ENCODE data around the gene HNRNPA1. TPM values are rescaled to one million over a fixed set of nuclear protein-coding genes. Genes with fewer than 3 reads are reported as not detected.
A peak's percentile ranks its signal among the peaks of the same experiment; 100 is the strongest.

The HNRNPA1 gene
- total and polyA plus RNA-seq, 9 of the 15 experiments (the other 6 are each of a cell fraction or from before 2014, with no cell fraction given), result 1,166 to 2,703 (median 1,815) TPM

GRCh38 chr12:54280468-54281260, at the start of gene HNRNPA1 (continued):
- TF ChIP-seq CEBPZ (IDR thresholded peaks at IDR 0.05; ENCODE audit: borderline replicate concordance, low read depth, low read length), result peak; percentile 86; the same call in 1 of the 2 replicates
- no peak for TF ChIP-seq ZNF449 (CRISPR knock-in tag; IDR thresholded peaks at IDR 0.05)
- no peak for TF ChIP-seq PHB2 (IDR thresholded peaks at IDR 0.05; ENCODE audit: low read depth)
- 0 out of 2 replicates have a peak, but pooled peaks have one; percentile 10 for TF ChIP-seq FOXO4 (CRISPR knock-in tag; IDR thresholded peaks at IDR 0.05)
- peak; percentile 81 for TF ChIP-seq POLR2G (IDR thresholded peaks at IDR 0.05; ENCODE audit: low read depth, low read length)
- no peak for TF ChIP-seq DIDO1 (tag; IDR thresholded peaks at IDR 0.05; ENCODE audit: low read depth)
- no peak for TF ChIP-seq FOXJ3 (CRISPR knock-in tag; IDR thresholded peaks at IDR 0.05)
- no peak for TF ChIP-seq ETS1 (conservative IDR thresholded peaks at IDR 0.05; ENCODE audit: control insufficient read depth, low read depth, low read length)
- peak; percentile 83; the same call in 1 of the 2 replicates for TF ChIP-seq POLR2AphosphoS2 (IDR thresholded peaks at IDR 0.05; ENCODE audit: low read length)
- no peak for TF ChIP-seq RBM15 (IDR thresholded peaks at IDR 0.05; ENCODE audit: insufficient read depth, low read length)
- TF ChIP-seq CREB3 (tag; conservative IDR thresholded peaks at IDR 0.05; ENCODE audit: low read depth), result no peak
- TF ChIP-seq PTTG1 (tag; IDR thresholded peaks at IDR 0.05; ENCODE audit: low read depth), result no peak
- no peak for TF ChIP-seq TCF3 (CRISPR knock-in tag; IDR thresholded peaks at IDR 0.05)
- TF ChIP-seq RBM14 (IDR thresholded peaks at IDR 0.05; ENCODE audit: borderline replicate concordance, insufficient read depth, low read depth, low read length), result no peak
- peak; percentile 50; the same call in 1 of the 2 replicates for TF ChIP-seq THRAP3 (IDR thresholded peaks at IDR 0.05; ENCODE audit: borderline replicate concordance)
- TF ChIP-seq ZNF253 (CRISPR knock-in tag; conservative IDR thresholded peaks at IDR 0.05), result no peak
- TF ChIP-seq ZNF184 (CRISPR knock-in tag; IDR thresholded peaks at IDR 0.05), result no peak
- peak; percentile 99 for TF ChIP-seq FOS (IDR thresholded peaks at IDR 0.05; ENCODE audit: extremely low read depth, insufficient read length)
- TF ChIP-seq MCM5 (IDR thresholded peaks at IDR 0.05; ENCODE audit: low read depth), result no peak

Measured in K562 (cell line).